GM23338 (cell line): Measurements from ENCODE around the gene GNLY. TPM values are rescaled to one million over a fixed set of nuclear protein-coding genes. Genes with fewer than 3 reads are reported as not detected.
A peak's percentile ranks its signal among the peaks of the same experiment; 100 is the strongest.

ENCODE experiments used
- ATAC-seq: fragments of 200-7000 bp; cut with Tn5 transposase; 3 replicates; pipeline ENCODE4 v1.9.1; 2020
- DNase-seq: peaks from one replicate; pipeline ENCODE4 v3.0.0-alpha.2; 2015; ENCODE audit warnings: low spot score
- H2AFZ ChIP-seq: fragments of 200-600 bp; sonication (generic); 2 replicates; pipeline ENCODE4 v1.8.0; 2016; ENCODE audit warnings: antibody characterized with exemption, mild to moderate bottlenecking, moderate library complexity
- H3F3A ChIP-seq: fragments of 200-600 bp; sonication (generic); replicated peaks from 2 replicates; pipeline ENCODE4 v1.8.0; 2017; ENCODE audit warnings: antibody characterized with exemption, mixed run types, low read depth
- H3K27ac ChIP-seq: fragments of 200-600 bp; sonication (generic); 2 replicates; pipeline ENCODE4 v1.6.1; 2016; ENCODE audit warnings: low read depth
- H3K27me3 ChIP-seq: fragments of 200-600 bp; sonication (generic); 2 replicates; pipeline ENCODE4 v1.8.0; 2016; ENCODE audit warnings: mild to moderate bottlenecking, mixed run types, moderate library complexity; ENCODE audit not compliant: insufficient read depth
- H3K36me3 ChIP-seq: fragments of 200-600 bp; sonication (generic); 2 replicates; pipeline ENCODE4 v1.8.0; 2016; ENCODE audit warnings: mild to moderate bottlenecking; ENCODE audit not compliant: insufficient read depth
- H3K4me1 ChIP-seq: fragments of 200-600 bp; sonication (generic); 2 replicates; pipeline ENCODE4 v1.8.0; 2016; ENCODE audit warnings: mild to moderate bottlenecking, moderate library complexity; ENCODE audit not compliant: insufficient read depth
- H3K4me2 ChIP-seq: fragments of 200-600 bp; sonication (generic); 2 replicates; pipeline ENCODE4 v1.7.1; 2017; ENCODE audit warnings: mixed run types
- H3K4me3 ChIP-seq: fragments of 200-600 bp; sonication (generic); 2 replicates; pipeline ENCODE4 v1.6.1; 2016; ENCODE audit warnings: mixed run types
- H3K79me2 ChIP-seq: fragments of 200-600 bp; sonication (generic); replicated peaks from 2 replicates; pipeline ENCODE4 v1.8.0; 2017; ENCODE audit warnings: mild to moderate bottlenecking; ENCODE audit not compliant: insufficient read depth
- H3K9me2 ChIP-seq: fragments of 200-600 bp; sonication (generic); 2 replicates; pipeline ENCODE4 v1.8.0; 2017; ENCODE audit not compliant: insufficient read depth
- H4K20me1 ChIP-seq: fragments of 200-600 bp; sonication (generic); replicated peaks from 2 replicates; pipeline ENCODE4 v1.8.0; 2017; ENCODE audit warnings: mild to moderate bottlenecking; ENCODE audit not compliant: insufficient read depth
- H3K27ac Mint-ChIP-seq: 2 replicates; pipeline ENCODE4 v1.8.0; 2020; ENCODE audit warnings: inconsistent platforms, mild to moderate bottlenecking, moderate library complexity, mixed read lengths
- H3K27me3 Mint-ChIP-seq: 3 replicates; pipeline ENCODE4 v1.8.0; 2022; ENCODE audit warnings: low read depth, mild to moderate bottlenecking, moderate library complexity, mixed read lengths, inconsistent platforms; ENCODE audit not compliant: insufficient read depth, poor library complexity
- H3K36me3 Mint-ChIP-seq: 3 replicates; pipeline ENCODE4 v1.8.0; 2021; ENCODE audit warnings: low read depth, mild to moderate bottlenecking, inconsistent platforms, moderate library complexity, mixed read lengths
- H3K4me1 Mint-ChIP-seq: 3 replicates; pipeline ENCODE4 v1.8.0; 2020; ENCODE audit warnings: mild to moderate bottlenecking, inconsistent platforms, mixed read lengths
- H3K4me3 Mint-ChIP-seq: 3 replicates; pipeline ENCODE4 v1.8.0; 2021; ENCODE audit warnings: moderate library complexity, mild to moderate bottlenecking, inconsistent platforms, mixed read lengths
- H3K9me3 Mint-ChIP-seq: 3 replicates; pipeline ENCODE4 v1.8.0; 2020; ENCODE audit warnings: moderate library complexity, mild to moderate bottlenecking, inconsistent platforms, mixed read lengths
- EZH2 ChIP-seq: fragments of 200-600 bp; sonication (generic); IDR thresholded peaks from one replicate; pipeline ENCODE4 v1.8.0; 2017; ENCODE audit warnings: antibody characterized with exemption, mild to moderate bottlenecking, low read depth; ENCODE audit not compliant: unreplicated experiment
- EZH2phosphoT487 ChIP-seq: fragments of 200-600 bp; sonication (generic); IDR thresholded peaks from one replicate; pipeline ENCODE4 v1.8.1; 2018; ENCODE audit warnings: antibody characterized with exemption; ENCODE audit not compliant: unreplicated experiment
- JUNB ChIP-seq: IDR thresholded peaks from one replicate; pipeline ENCODE4 v1.6.1; 2016; ENCODE audit warnings: antibody characterized with exemption; ENCODE audit not compliant: unreplicated experiment
- NANOG ChIP-seq: IDR thresholded peaks from 2 replicates; pipeline ENCODE4 v1.6.1; 2016; ENCODE audit warnings: antibody characterized with exemption, borderline replicate concordance
- REST ChIP-seq: IDR thresholded peaks from one replicate; pipeline ENCODE4 v1.6.1; 2018; ENCODE audit warnings: antibody characterized with exemption; ENCODE audit not compliant: unreplicated experiment
- STAT1 ChIP-seq: IDR thresholded peaks from one replicate; pipeline ENCODE4 v1.6.1; 2016; ENCODE audit warnings: antibody characterized with exemption; ENCODE audit not compliant: unreplicated experiment
- ZNF114 ChIP-seq: fragments of 250-450 bp; sonication (Bioruptor Pico); IDR thresholded peaks from 2 replicates; pipeline ENCODE4 v1.5.0; 2020; ENCODE audit warnings: mild to moderate bottlenecking, moderate library complexity
- ZNF331 ChIP-seq: fragments of 250-450 bp; sonication (Bioruptor Pico); IDR thresholded peaks from 2 replicates; pipeline ENCODE4 v1.5.0; 2020; ENCODE audit warnings: low read depth, mild to moderate bottlenecking, moderate library complexity
- polyA plus RNA-seq: library from polyadenylated mRNA; unstranded; fragments of >200 nt; fragmentation: Nextera tagmentation; extraction: Ambion mirVana; gene quantifications from 2 replicates; pipeline ENCODE4 v1.2.1, GENCODE V29; 2016
- total RNA-seq: library from RNA; depleted of rRNA; stranded (reverse); fragments of >200 nt; shearing (Covaris generic); gene quantifications from 2 replicates; pipeline ENCODE4 v1.2.3, GENCODE V29; 2014
- TF ChIP-seq, protein P1 (sequence below): IDR thresholded peaks from 2 replicates; pipeline ENCODE4 v1.6.1; 2016; ENCODE audit warnings: antibody characterized with exemption
- TF ChIP-seq, protein P2 (sequence below), 2 experiments: fragments of 200-600 bp in 1 of 2; sonication (generic) in 1 of 2; conservative IDR thresholded peaks; 2 replicates each; pipeline versions ENCODE4 v1.5.1 to v1.6.1; 2016 to 2017; ENCODE audit warnings: antibody characterized with exemption in 2 of 2, low read depth in 2 of 2, mild to moderate bottlenecking in 2 of 2, moderate library complexity in 1 of 2

The GNLY gene
- total and polyA plus RNA-seq, 2 experiments from 2014 or later = not detected

GRCh38 chr2:85692039-85692645 is 2.0 kb upstream of the GNLY start:
- Mint-ChIP-seq H3K4me1 (peaks cover 3% of the 10 kb centered on the region; the same call in 2 of the 3 replicates), H3K27ac (no peak overlapping the region), H3K9me3 (no peaks in the 10 kb centered on the region; the same call in 2 of the 3 replicates), H3K4me3 (no peak overlapping the region), H3K27me3 (peaks cover 2% of the 10 kb centered on the region), H3K36me3 (no peaks in the 10 kb centered on the region)
- Histone ChIP-seq H3K4me3 (no peak overlapping the region), H4K20me1 (no peaks in the 10 kb centered on the region), H3K27ac (no peak overlapping the region), H3K4me2 (no peak overlapping the region), H3K4me1 (no peaks in the 10 kb centered on the region), H3K9me2 (no peaks in the 10 kb centered on the region), H2AFZ (no peak overlapping the region), H3K36me3 (no peaks in the 10 kb centered on the region), H3F3A (no peaks in the 10 kb centered on the region), H3K27me3 (no peaks in the 10 kb centered on the region), H3K79me2 (no peaks in the 10 kb centered on the region)
- DNase-seq (no peak), ATAC-seq (no peak)
- TF ChIP-seq, protein P1, sequence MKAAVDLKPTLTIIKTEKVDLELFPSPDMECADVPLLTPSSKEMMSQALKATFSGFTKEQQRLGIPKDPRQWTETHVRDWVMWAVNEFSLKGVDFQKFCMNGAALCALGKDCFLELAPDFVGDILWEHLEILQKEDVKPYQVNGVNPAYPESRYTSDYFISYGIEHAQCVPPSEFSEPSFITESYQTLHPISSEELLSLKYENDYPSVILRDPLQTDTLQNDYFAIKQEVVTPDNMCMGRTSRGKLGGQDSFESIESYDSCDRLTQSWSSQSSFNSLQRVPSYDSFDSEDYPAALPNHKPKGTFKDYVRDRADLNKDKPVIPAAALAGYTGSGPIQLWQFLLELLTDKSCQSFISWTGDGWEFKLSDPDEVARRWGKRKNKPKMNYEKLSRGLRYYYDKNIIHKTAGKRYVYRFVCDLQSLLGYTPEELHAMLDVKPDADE = no peak
- no peak for TF ChIP-seq JUNB
- no peak for TF ChIP-seq NANOG

- H3K27me3 Mint-ChIP-seq = peaks cover 6% of the 10 kb centered on the region
- H3K4me3 ChIP-seq = no peak overlapping the region
- H3K9me2 ChIP-seq = no peaks in the 10 kb centered on the region
- no peaks in the 10 kb centered on the region for H3K27me3 ChIP-seq
- no peak overlapping the region for H3K27ac ChIP-seq
- H3F3A ChIP-seq = no peaks in the 10 kb centered on the region
- H3K79me2 ChIP-seq = no peaks in the 10 kb centered on the region
- no peaks in the 10 kb centered on the region for H3K36me3 Mint-ChIP-seq
- TF ChIP-seq EZH2 (no peak), STAT1 (no peak), ZNF114 (CRISPR knock-in tag) (no peak), EZH2phosphoT487 (no peak), ZNF331 (CRISPR knock-in tag) (no peak), NANOG (no peak), REST (no peak), JUNB (no peak)
- TF ChIP-seq, protein P1 = no peak
- TF ChIP-seq, protein P2, sequence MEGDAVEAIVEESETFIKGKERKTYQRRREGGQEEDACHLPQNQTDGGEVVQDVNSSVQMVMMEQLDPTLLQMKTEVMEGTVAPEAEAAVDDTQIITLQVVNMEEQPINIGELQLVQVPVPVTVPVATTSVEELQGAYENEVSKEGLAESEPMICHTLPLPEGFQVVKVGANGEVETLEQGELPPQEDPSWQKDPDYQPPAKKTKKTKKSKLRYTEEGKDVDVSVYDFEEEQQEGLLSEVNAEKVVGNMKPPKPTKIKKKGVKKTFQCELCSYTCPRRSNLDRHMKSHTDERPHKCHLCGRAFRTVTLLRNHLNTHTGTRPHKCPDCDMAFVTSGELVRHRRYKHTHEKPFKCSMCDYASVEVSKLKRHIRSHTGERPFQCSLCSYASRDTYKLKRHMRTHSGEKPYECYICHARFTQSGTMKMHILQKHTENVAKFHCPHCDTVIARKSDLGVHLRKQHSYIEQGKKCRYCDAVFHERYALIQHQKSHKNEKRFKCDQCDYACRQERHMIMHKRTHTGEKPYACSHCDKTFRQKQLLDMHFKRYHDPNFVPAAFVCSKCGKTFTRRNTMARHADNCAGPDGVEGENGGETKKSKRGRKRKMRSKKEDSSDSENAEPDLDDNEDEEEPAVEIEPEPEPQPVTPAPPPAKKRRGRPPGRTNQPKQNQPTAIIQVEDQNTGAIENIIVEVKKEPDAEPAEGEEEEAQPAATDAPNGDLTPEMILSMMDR (conservative IDR thresholded peaks at IDR 0.05; ENCODE audit: low read depth in 2 of 2) = no peak
- no peak for DNase-seq
- 0 out of 2 replicates have a peak overlapping the region, but pooled peaks have one; percentile 32 for H2AFZ ChIP-seq
- H4K20me1 ChIP-seq = no peaks in the 10 kb centered on the region
- no peak overlapping the region for H3K27ac Mint-ChIP-seq
- ATAC-seq = no peak
- no peaks in the 10 kb centered on the region for H3K36me3 ChIP-seq
- H3K4me1 ChIP-seq = 0 out of 2 replicates have a peak, but pooled peaks cover 2% of the 10 kb centered on the region
- no peaks in the 10 kb centered on the region; the same call in 2 of the 3 replicates for H3K9me3 Mint-ChIP-seq
- H3K4me1 Mint-ChIP-seq = peaks cover 10% of the 10 kb centered on the region
- no peak overlapping the region for H3K4me2 ChIP-seq
- H3K4me3 Mint-ChIP-seq = no peak overlapping the region
Observed at GRCh38 chr2:85695121-85695520, 963 bp downstream of the GNLY start.
